HepG2 (cell line): ENCODE data around the gene ASTN1. TPM values are rescaled to one million over a fixed set of nuclear protein-coding genes. Genes with fewer than 3 reads are reported as not detected.

ENCODE experiments used
- ATAC-seq: fragments of 200-7000 bp; cut with Tn5 transposase; 3 replicates; pipeline ENCODE4 v1.9.1; 2020; ENCODE audit warnings: mild to moderate bottlenecking, moderate library complexity
- BruUV-seq: library from RNA; stranded (reverse); fragments of 400-500 nt; replicated peaks from 2 replicates; lab custom pipeline; 2021; lab: Mats Ljungman, UMichigan
- CTCF ChIA-PET: fragments of 300-600 bp; formaldehyde crosslinking; extraction: SDS; loops from one replicate; lab custom pipeline; 2021; ENCODE audit warnings: low total read pairs, inconsistent platforms, low intra/inter-chr PET ratio; lab: Yijun Ruan, JAX
- POLR2A ChIA-PET: fragments of 350-600 bp; sonication (Branson Sonifier 250); formaldehyde crosslinking; loops from one replicate; lab custom pipeline; 2020; ENCODE audit warnings: antibody characterized with exemption, inconsistent platforms; lab: Yijun Ruan, JAX
- DNase-seq: peaks from one replicate; pipeline ENCODE4 v3.0.0-alpha.2; 2015; ENCODE audit warnings: low spot score
- FAIRE-seq: peaks from 3 replicates; lab custom pipeline; 2011; peaks lifted over from hg19 to GRCh38; lab: Jason Lieb, UNC
- H2AFZ ChIP-seq: one replicate; pipeline ENCODE4 v1.6.1; 2011; ENCODE audit warnings: low read length, inconsistent platforms
- H3K27ac ChIP-seq: fragments of 300-600 bp; 3 replicates; pipeline ENCODE4 v1.8.0; 2011; ENCODE audit warnings: mixed run types, mild to moderate bottlenecking, mixed read lengths, low read length, inconsistent platforms; ENCODE audit not compliant: insufficient read depth; ENCODE audit errors: extremely low read length
- H3K27me3 ChIP-seq, 2 experiments: fragments of 200-600 bp in 1 of 2; 2 replicates in 1 of 2; 3 replicates in 1 of 2; pipeline versions ENCODE4 v1.6.0 to v1.8.0; 2011; ENCODE audit warnings: low read length in 2 of 2, mild to moderate bottlenecking in 2 of 2, moderate library complexity in 2 of 2, inconsistent platforms in 1 of 2; ENCODE audit not compliant: insufficient read depth in 2 of 2, control insufficient read depth in 1 of 2
- H3K36me3 ChIP-seq, 2 experiments: fragments of 200-600 bp in 1 of 2; replicated peaks in 1 of 2; 2 replicates in 1 of 2; 3 replicates in 1 of 2; pipeline versions ENCODE4 v1.5.1 to v1.8.0; 2011; ENCODE audit warnings: low read length in 2 of 2, inconsistent platforms in 1 of 2; ENCODE audit not compliant: insufficient read depth in 2 of 2, control insufficient read depth in 1 of 2
- H3K4me1 ChIP-seq: 2 replicates; pipeline ENCODE4 v1.5.1; 2012; ENCODE audit warnings: low read length, inconsistent platforms; ENCODE audit not compliant: insufficient read depth
- H3K4me2 ChIP-seq: 2 replicates; pipeline ENCODE4 v1.6.0; 2011; ENCODE audit warnings: low read depth, low read length, inconsistent platforms
- H3K4me3 ChIP-seq, 3 experiments: fragments of 200-600 bp in 1 of 3; sonication (generic), shearing (Covaris generic) in 1 of 3; replicated peaks in 1 of 3; 2 replicates each; pipeline ENCODE4 v1.5.1; 2011 to 2016; ENCODE audit warnings: low read length in 3 of 3, inconsistent platforms in 2 of 3, low read depth in 2 of 3, mild to moderate bottlenecking in 2 of 3, control low read depth in 1 of 3, mixed read lengths in 1 of 3; ENCODE audit not compliant: insufficient read depth in 1 of 3
- H3K79me2 ChIP-seq: one replicate; pipeline ENCODE4 v1.6.1; 2011; ENCODE audit warnings: low read length, inconsistent platforms; ENCODE audit not compliant: insufficient read depth
- H3K9ac ChIP-seq: 2 replicates; pipeline ENCODE4 v1.6.0; 2011; ENCODE audit warnings: mild to moderate bottlenecking, low read depth, low read length, inconsistent platforms; ENCODE audit not compliant: insufficient read depth
- H3K9me3 ChIP-seq: 2 replicates; pipeline ENCODE4 v1.5.1; 2012; ENCODE audit warnings: mild to moderate bottlenecking, low read length
- H4K20me1 ChIP-seq: 2 replicates; pipeline ENCODE4 v1.6.0; 2011; ENCODE audit warnings: inconsistent platforms, mild to moderate bottlenecking, low read length, moderate library complexity; ENCODE audit not compliant: insufficient read depth
- CBX5 ChIP-seq: sonication (generic); formaldehyde crosslinking; IDR thresholded peaks from 2 replicates; pipeline ENCODE4 v1.4.0; 2020; ENCODE audit warnings: missing genetic modification reagents, borderline replicate concordance
- HIVEP1 ChIP-seq: sonication (generic); formaldehyde crosslinking; IDR thresholded peaks from 2 replicates; pipeline ENCODE4 v1.4.0; 2020; ENCODE audit warnings: mild to moderate bottlenecking, missing genetic modification reagents
- HOXD1 ChIP-seq: sonication (generic); formaldehyde crosslinking; IDR thresholded peaks from 2 replicates; pipeline ENCODE4 v1.5.0; 2020; ENCODE audit warnings: missing genetic modification reagents
- IRX3 ChIP-seq: sonication (generic); formaldehyde crosslinking; IDR thresholded peaks from 2 replicates; pipeline ENCODE4 v1.8.1; 2023; ENCODE audit warnings: mild to moderate bottlenecking, low read depth, missing genetic modification reagents, borderline replicate concordance
- MTA3 ChIP-seq: sonication (generic); formaldehyde crosslinking; IDR thresholded peaks from 2 replicates; pipeline ENCODE4 v1.4.0; 2020; ENCODE audit warnings: missing genetic modification reagents
- NFE2L1 ChIP-seq: sonication (generic); formaldehyde crosslinking; IDR thresholded peaks from 2 replicates; pipeline ENCODE4 v1.4.0; 2020; ENCODE audit warnings: missing genetic modification reagents, mild to moderate bottlenecking, borderline replicate concordance
- TFDP2 ChIP-seq: sonication (generic); formaldehyde crosslinking; IDR thresholded peaks from 2 replicates; pipeline ENCODE4 v1.4.0; 2020; ENCODE audit warnings: missing genetic modification reagents
- UBTF ChIP-seq: sonication (generic); formaldehyde crosslinking; IDR thresholded peaks from 2 replicates; pipeline ENCODE4 v1.4.0; 2020; ENCODE audit warnings: mild to moderate bottlenecking, missing genetic modification reagents
- ZFP90 ChIP-seq: sonication (generic); formaldehyde crosslinking; IDR thresholded peaks from 2 replicates; pipeline ENCODE4 v1.8.0; 2022; ENCODE audit warnings: missing genetic modification reagents, mild to moderate bottlenecking, inconsistent platforms, borderline replicate concordance
- ZNF234 ChIP-seq: sonication (generic); formaldehyde crosslinking; conservative IDR thresholded peaks from 2 replicates; pipeline ENCODE4 v1.5.1; 2020; ENCODE audit warnings: mild to moderate bottlenecking, missing genetic modification reagents
- ZNF761 ChIP-seq: sonication (generic); formaldehyde crosslinking; conservative IDR thresholded peaks from 2 replicates; pipeline ENCODE4 v1.4.0; 2020; ENCODE audit warnings: mild to moderate bottlenecking, missing genetic modification reagents
- WGBS: methylation state at CpG from one replicate; pipeline ENCODE4 v1.1.6; 2017; ENCODE audit warnings: low lambda C conversion rate; 5-methylcytosine and 5-hydroxymethylcytosine counted together
- in situ Hi-C: cut with HindIII; loops from 2 replicates; pipeline ENCODE4 v1.10.0; 2017; ENCODE audit warnings: low pct_unique_long_range_greater_than_20kb; ENCODE audit not compliant: extremely low pct_ligation_motif_present
- intact Hi-C: fragments of 100-400 bp; cut with micrococcal nuclease; formaldehyde crosslinking; loops from one replicate; pipeline ENCODE4 v1.10.0; 2022; ENCODE audit not compliant: unreplicated experiment
- polyA plus RNA-seq, 8 experiments: library from polyadenylated mRNA; depleted of rRNA in 3 of 8; stranded (reverse) in 7 of 8; unstranded in 1 of 8; fragments of >200 nt; fragmentation: Illumina TruSeq in 4 of 8; extraction: Trizol in 4 of 8; gene quantifications; 2 replicates each; pipeline versions ENCODE4 v1.2.1 to v1.2.3, GENCODE V29; 2011 to 2016; ENCODE audit warnings: low read depth in 4 of 8, missing spikeins in 1 of 8, mixed read lengths in 1 of 8; ENCODE audit not compliant: insufficient read depth in 1 of 8
- total RNA-seq, 5 experiments: library from RNA; depleted of rRNA; stranded (reverse); fragments of >200 nt; fragmentation: Illumina TruSeq; extraction: Trizol; gene quantifications; 2 replicates each; pipeline ENCODE4 v1.2.3, GENCODE V29; 2016; ENCODE audit warnings: low read depth in 1 of 5
- TF ChIP-seq, protein P1 (sequence below): sonication (generic); formaldehyde crosslinking; IDR thresholded peaks from 2 replicates; pipeline ENCODE4 v1.5.0; 2020; ENCODE audit warnings: missing genetic modification reagents

The ASTN1 gene
- total and polyA plus RNA-seq, 2 of the 13 experiments (the other 11 are each of a cell fraction or from before 2014, with no cell fraction given) = not detected

- Histone ChIP-seq H3K4me2 (no peak overlapping the region), H3K4me3 (no peak overlapping the region), H3K27me3 (no peaks in the 10 kb centered on the region), H3K79me2 (no peaks in the 10 kb centered on the region), H3K36me3 (no peaks in the 10 kb centered on the region), H2AFZ (no peak overlapping the region), H4K20me1 (no peaks in the 10 kb centered on the region), H3K9ac (no peak overlapping the region), H3K4me1 (no peaks in the 10 kb centered on the region), H3K27ac (no peak overlapping the region), H3K9me3 (no peaks in the 10 kb centered on the region)
- TF ChIP-seq HIVEP1 (CRISPR knock-in tag) (no peak), NFE2L1 (no peak), UBTF (CRISPR knock-in tag) (no peak), MTA3 (no peak), ZNF761 (CRISPR knock-in tag) (no peak), ZFP90 (CRISPR knock-in tag) (no peak), IRX3 (CRISPR knock-in tag) (no peak), HOXD1 (CRISPR knock-in tag) (no peak), TFDP2 (CRISPR knock-in tag) (no peak), ZNF234 (CRISPR knock-in tag) (no peak), CBX5 (no peak)
- TF ChIP-seq, protein P1, sequence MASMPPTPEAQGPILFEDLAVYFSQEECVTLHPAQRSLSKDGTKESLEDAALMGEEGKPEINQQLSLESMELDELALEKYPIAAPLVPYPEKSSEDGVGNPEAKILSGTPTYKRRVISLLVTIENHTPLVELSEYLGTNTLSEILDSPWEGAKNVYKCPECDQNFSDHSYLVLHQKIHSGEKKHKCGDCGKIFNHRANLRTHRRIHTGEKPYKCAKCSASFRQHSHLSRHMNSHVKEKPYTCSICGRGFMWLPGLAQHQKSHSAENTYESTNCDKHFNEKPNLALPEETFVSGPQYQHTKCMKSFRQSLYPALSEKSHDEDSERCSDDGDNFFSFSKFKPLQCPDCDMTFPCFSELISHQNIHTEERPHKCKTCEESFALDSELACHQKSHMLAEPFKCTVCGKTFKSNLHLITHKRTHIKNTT (CRISPR knock-in tag) = no peak
- FAIRE-seq = no peak
- no TSS peak for BruUV-seq
- 2% methylated on average over 4 of the region's 4 CpGs for WGBS
- ChIA-PET POLR2A (no interaction called here), CTCF (no interaction called here)
- no peak for ATAC-seq
- in situ Hi-C loops = no loop called here
- no peak for DNase-seq
- intact Hi-C loops = no loop called here
Measured at GRCh38 chr1:176944606-176945005, 219.9 kb downstream of the ASTN1 start.
